HT1080 (cell line): ENCODE data around the gene NRIP1. TPM values are rescaled to one million over a fixed set of nuclear protein-coding genes. Genes with fewer than 3 reads are reported as not detected.

Experiments
- DNase-seq: peaks from one replicate; pipeline ENCODE4 v3.0.0-alpha.2; 2015; ENCODE audit warnings: low read depth
- polyA plus RNA-seq, 2 experiments: library from polyadenylated mRNA; depleted of rRNA; stranded (reverse); fragments of >200 nt; gene quantifications; 2 replicates each; pipeline ENCODE4 v1.2.3, GENCODE V29; 2015
- total RNA-seq: library from RNA; depleted of rRNA; stranded (reverse); fragments of >200 nt; shearing (Covaris generic); gene quantifications from 2 replicates; pipeline ENCODE4 v1.2.3, GENCODE V29; 2014; rRNA removed

Gene NRIP1
- total RNA-seq = 6.8 and 7.3 TPM in 2 replicates
- polyA plus RNA-seq (2015; cell fraction: cytosol; rRNA removed) = 7.4 and 10.2 TPM in 2 replicates
- 13.7 and 15.2 TPM in 2 replicates for polyA plus RNA-seq (2015; cell fraction: nucleus; rRNA removed)

DNA sequence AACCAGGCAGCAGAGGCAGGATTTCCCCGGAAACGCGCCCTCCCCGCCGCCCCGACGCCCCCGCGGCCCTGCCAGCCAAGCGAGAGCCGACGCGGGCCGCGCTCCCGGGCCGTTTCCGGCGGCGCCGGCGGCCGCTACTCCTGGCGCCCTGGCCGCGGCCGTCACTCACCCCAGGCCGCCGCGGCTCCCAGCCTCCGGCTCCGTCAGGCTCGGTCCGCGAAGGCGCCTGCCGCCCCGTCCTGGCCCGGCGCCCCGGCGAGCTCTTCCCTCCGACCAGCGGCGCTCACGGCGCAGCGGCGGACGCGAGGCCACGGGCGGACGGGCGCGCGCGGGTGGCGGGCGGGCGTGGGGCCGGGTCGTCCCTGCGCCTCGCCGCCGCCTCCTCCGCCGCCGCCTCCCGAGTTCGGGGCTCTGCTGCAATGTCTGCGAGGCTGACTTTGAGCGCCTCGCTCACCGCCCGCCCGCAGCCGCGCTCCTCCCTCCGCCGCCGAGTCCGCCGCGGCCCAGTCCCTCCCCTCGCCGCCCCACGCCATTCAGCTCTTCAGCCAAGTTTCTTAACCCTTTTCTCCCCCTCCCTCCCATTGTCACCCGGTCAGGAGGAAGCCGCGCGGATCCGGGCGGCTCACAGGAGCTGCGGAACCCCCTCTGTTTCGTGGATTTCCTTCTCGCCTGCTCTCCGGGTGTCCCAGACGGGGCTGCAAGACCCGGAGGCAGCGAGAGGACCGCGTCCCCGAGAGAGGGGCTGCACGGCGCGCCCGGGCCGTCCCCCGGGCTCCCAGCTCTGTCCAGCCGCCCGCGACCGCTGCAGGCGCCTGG is at the start of gene NRIP1:
Gene NRIP1, minus strand, starts transcription at position 425 of the 816 bp plus-strand sequence. CDS start 96,808 bp downstream, outside the sequence.
- DNase-seq = peak; percentile 79

DNA sequence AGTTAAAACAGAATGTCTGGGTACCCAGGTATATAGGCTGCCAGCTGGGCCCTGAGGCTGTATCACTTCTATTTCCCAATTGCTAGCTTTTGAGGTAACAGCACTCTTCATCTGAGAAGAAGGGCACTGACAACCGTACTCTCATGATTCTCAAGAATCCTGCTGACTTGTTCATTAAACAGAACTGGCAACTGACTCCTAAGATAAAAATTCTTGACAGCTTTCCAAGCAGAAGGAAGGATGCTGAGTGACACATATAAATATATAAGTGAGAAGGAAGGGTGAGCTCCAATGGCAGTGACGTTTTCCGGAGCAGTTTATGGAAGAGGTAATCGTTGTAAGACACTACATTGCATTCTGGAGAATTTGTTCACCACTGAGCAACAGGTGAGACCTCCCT is 48.1 kb upstream of the NRIP1 start:
- no peak for DNase-seq

DNA sequence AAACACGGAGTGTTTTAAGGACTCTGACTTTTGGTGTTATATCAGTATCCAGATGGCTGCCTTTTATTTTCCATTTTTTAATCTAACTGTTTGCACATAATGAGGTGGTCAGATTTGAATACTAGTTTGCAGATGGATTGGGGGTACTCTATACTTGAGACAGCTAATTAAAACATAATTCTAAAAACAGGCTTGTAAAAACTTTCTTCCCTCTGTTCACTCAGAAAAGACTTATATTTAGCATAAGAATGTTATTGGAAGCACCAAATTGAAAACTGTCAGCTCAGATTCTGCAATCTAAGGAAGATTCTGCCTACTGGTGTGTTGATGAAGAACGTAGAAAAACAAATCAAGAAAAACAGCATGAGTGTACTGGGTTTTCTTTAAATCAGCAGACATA is 44.0 kb upstream of the NRIP1 start:
- DNase-seq = no peak

DNA sequence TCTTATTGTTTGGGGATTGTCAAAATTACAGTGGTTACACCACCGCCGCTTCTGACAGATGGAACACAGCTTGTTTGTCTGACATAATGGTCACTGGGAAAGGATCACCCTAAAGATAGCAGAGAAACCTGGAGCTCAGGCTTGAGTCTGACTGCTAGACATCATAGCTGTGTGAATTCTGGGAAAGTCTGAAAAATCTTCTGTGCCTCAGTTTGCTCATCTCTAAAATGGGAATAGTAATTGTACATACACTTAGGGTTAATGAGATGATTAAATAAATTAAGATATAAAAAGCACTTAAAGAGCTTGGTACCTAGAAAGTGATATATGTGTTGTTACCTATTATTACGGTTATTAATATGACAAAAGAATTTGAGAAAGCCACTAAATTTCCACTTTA is 39.7 kb upstream of the NRIP1 start:
- DNase-seq = no peak

DNA sequence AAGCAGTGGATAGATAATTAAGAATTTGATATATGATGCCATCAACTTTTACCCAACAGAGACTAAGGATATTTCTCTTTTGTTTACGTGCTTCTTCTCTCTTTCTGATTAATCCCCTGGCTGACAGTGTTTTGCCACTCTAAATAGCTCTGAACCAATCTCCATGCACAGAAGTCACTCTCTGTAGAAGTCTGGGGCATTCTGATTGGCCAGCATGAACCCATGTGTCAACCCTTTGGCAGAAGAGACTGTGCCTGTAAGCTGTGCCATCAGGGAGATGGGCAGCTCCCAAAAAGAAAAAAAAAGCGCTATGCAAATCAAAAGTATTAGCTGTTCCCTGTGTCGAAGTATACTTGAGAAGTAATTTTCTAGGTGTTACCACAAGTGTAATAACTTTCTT is 34.1 kb upstream of the NRIP1 start:
- DNase-seq = no peak

DNA sequence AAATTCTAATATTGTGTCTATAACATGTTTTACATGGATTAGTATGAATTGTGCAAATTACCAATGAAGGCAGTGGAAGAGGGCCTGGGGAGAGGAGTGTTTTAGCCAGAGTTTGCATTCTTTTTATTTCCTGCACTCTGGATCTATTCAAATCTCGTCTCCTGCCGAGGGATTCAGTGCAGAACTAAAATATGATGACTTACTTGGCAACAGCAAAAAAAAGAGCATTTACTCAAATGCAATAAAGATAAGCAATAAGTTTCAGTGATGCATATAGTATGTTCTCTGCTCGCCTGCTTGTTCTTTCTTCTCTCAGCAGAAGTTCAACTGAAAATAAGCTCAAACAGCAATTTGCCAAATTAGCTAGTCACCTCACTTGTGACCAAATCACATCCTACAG is 33.4 kb upstream of the NRIP1 start:
- DNase-seq = no peak

DNA sequence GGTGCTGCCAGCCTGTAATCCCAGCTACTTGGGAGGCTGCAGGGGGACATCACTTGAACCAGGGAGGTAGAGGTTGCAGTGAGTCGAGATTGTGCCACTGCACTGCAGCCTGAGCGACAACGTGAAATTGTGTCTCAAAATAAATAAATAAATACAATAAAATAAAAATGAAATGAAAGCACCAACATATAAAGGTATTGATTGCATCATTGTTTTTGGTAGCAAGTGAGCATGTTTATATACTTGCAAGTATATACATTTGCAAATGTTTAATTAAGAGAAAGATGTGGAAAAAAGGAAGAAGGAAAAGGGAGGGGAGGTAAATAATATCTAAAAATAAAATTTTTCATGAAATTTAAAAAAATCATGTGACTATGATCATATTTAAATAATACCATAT is 32.8 kb upstream of the NRIP1 start:
- DNase-seq = no peak

- no peak for DNase-seq
These were observed 31.3 kb upstream of the NRIP1 start for GRCh38 chr21:15096146-15096545.

DNA sequence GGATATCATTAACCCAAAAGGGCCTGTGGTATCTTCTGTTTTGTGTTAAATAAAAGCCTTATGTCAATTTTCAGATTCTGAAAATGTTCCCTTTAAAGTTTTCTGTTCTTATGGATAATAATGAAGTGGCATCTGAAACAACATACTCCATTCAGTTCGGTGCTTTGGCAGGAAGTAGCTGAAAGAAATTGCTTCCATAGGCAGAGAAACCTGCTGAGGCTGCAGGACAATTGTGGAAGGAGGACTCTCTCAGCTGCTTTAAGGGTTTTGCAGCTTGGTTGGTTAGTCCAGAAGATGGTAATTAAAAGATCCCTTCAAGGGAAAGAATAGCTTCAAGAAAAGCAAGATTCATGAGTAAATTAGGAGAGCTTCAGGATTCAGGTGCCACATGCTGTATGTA is 30.5 kb upstream of the NRIP1 start:
- no peak for DNase-seq

DNA sequence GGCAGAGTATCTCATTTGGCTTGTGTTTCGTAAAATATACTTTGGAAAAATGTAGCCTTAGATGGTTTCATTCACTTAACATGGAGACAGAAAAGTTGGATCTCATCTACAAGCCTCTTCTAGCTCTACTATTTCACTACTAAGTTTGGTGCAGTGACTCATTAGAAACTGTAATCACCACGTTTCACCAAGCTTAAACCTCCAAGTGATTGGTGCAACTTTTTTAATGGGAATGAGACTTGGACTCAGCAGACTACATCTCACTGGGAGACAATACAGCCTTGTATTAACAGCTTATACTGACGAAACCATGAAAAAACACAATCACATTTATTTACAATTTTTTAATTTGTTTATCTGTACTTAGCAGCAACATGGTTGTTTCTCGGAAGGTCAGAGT is 29.9 kb upstream of the NRIP1 start:
- DNase-seq = no peak

GRCh38 chr21:15093216-15093615 is 28.4 kb upstream of the NRIP1 start:
- DNase-seq = no peak

GRCh38 chr21:15092745-15093144 is 27.9 kb upstream of the NRIP1 start:
- DNase-seq = no peak

- DNase-seq = no peak
These were observed 25.6 kb upstream of the NRIP1 start for GRCh38 chr21:15090390-15090789.

DNA sequence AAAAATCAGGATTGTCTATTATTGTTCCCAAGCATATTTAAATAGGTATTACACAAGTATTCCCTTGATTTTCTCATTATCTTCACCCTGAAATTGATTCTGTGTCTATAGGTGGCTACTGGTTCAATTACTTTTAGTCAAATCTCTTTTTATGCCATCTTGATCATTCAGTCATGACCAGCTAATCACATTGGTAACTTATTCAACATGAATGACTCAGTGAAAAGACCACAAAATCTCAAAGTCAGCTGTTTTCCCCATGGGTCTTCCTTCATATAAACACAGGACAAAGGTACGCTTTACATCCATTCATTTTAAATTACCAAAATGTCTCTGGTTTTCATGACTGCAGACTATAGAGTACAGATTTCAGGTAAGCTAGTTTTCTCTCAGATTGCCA is 23.7 kb upstream of the NRIP1 start:
- DNase-seq = no peak

- no peak for DNase-seq
These were observed 19.9 kb upstream of the NRIP1 start for GRCh38 chr21:15084668-15085067.

GRCh38 chr21:15080526-15080925 is 15.7 kb upstream of the NRIP1 start:
- DNase-seq = no peak

- DNase-seq = no peak
These were observed 14.5 kb upstream of the NRIP1 start for GRCh38 chr21:15079269-15079668.

DNA sequence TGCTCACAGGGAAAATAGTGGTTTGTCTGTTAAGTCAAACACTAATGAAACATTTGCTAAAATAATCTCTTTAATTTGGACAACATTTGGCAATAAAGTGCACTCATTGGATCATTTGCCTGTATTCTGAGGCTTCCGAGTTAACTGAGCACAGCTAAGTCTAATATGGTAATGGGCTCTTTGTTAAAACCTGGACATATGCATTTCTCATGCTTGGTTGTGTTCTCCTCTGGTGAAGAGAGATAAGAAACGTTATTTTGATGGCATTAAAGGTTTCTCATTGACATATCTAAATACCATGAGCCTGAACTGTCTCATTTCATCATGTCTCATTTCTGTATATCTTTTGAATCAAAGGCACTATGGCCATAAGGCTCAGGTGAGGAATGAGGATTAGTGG is 13.4 kb upstream of the NRIP1 start:
- no peak for DNase-seq

DNA sequence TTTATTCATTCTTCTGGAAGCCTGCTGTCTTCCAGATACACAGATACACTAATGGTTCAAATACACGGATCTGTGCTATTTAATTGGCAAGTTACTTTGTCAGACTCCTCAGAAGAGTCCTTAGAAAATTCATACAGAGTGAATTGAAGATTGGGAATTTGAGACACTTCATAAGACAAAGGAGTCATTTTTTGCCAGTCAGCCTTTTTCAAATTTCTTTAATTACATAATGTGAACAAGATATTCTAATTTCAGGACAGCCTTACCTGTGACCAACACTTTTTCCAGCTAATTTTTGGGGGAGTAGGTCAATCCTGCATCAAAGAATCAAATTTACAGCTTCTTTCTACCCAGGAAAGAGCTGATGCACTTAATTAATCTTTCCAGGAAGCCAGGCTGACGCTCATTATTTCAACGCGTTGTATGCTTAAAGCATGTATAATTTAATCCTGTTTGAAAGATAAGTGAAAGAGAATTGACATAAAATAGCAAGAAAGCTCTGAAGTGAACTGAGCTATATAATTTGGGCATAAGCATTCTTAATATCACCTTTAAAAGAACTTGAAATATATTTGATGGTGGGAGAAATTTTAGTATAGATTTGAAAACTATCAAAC is 12.8 kb upstream of the NRIP1 start:
- DNase-seq = no peak

- DNase-seq = no peak
These were observed 11.9 kb upstream of the NRIP1 start for GRCh38 chr21:15076730-15077129.

DNA sequence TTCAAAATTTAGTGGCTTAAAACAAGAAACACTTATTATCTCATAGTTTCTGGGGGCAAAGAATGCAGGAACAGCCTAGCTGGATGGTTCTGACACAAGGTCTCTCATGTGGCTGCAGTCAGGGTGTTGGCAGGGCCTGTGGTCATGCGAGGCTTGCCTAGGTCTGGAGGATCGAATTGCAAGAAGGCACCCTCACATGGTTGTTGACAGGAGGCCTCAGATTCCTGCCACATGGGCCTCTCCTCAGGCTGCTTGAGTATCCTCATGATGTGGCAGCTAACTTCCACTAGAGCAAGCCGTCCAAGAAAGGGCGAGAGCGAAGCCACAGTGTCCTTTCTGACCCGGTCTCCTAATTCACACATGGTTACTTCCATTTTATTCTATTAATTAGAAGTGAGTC is 6.2 kb upstream of the NRIP1 start:
- DNase-seq = no peak

- DNase-seq = no peak
These were observed 1.3 kb upstream of the NRIP1 start for GRCh38 chr21:15066123-15066575.
